Vagina (tissue), 2 donors: ENCODE measurements around the gene ALG3.

Experiments
- CTCF ChIP-seq, 3 experiments: fragments of 450-650 bp in 2 of 3; fragments of 200-600 bp in 1 of 3; sonication (generic) in 1 of 3; IDR thresholded peaks; one replicate each; pipeline ENCODE4 v1.5.1; 2017 to 2019; ENCODE audit warnings: antibody characterized with exemption in 3 of 3, mild to moderate bottlenecking in 2 of 3, moderate library complexity in 2 of 3
- POLR2A ChIP-seq, 2 donors: fragments of 450-650 bp; IDR thresholded peaks; one replicate each; pipeline ENCODE4 v1.6.1; 2017; ENCODE audit warnings: antibody characterized with exemption in 2 of 2, mild to moderate bottlenecking in 2 of 2, moderate library complexity in 2 of 2

- no peak for TF ChIP-seq CTCF (IDR thresholded peaks at IDR 0.05)
- TF ChIP-seq POLR2A (IDR thresholded peaks at IDR 0.05), result no peak
Observed at GRCh38 chr3:184239221-184239620, 9.5 kb downstream of the ALG3 start.
